Measurements from ENCODE around the gene TRIM10.

The TRIM10 gene

GRCh38 chr6:30113003-30113759, 47.8 kb downstream of the TRIM10 start, which contains the start of gene TRIM31:
TRIM31 (minus strand) TSS chr6:30113090; CDS start chr6:30112805, 285 bp downstream.
- Histone ChIP-seq H3K9me3 (replicated peaks in 1 of 11) (no peaks in the 10 kb centered on the region), H3K4me2 (0 out of 22 replicates have a peak within 1 kb of the TSS, but pooled peaks of 1 of the 11 experiments have one; percentile 5)
- TF ChIP-seq Cebpa-rat (IDR thresholded peaks at IDR 0.05) = no peak

GRCh38 chr6:30112402-30112994, 48.5 kb downstream of the TRIM10 start:
- no peak overlapping the region for H3K4me2 ChIP-seq
- no peak for TF ChIP-seq Cebpa-rat (IDR thresholded peaks at IDR 0.05)
- peaks cover 3 to 21% (median 15%) of the 10 kb centered on the region in 11 experiments; a peak in 19 of 22 replicates for H3K27me3 ChIP-seq
- no peak overlapping the region for H3K9ac ChIP-seq
- peaks cover 0 to 38% (median 19%) of the 10 kb centered on the region in 10 experiments; a peak in 16 of 20 replicates for H3K4me1 ChIP-seq
- H3K36me3 ChIP-seq = no peaks in the 10 kb centered on the region
- H4K20me1 ChIP-seq = no peaks in the 10 kb centered on the region
- H3K27ac ChIP-seq = no peak overlapping the region
- H3K4me3 ChIP-seq = no peak overlapping the region
- no peaks in the 10 kb centered on the region for H3K9me3 ChIP-seq (replicated peaks in 1 of 11)

More at GRCh38 chr6:30113003-30113759, 47.8 kb downstream of the TRIM10 start, which contains the start of gene TRIM31:
- no peak within 1 kb of the TSS for H3K4me3 ChIP-seq
- peaks cover 0 to 39% (median 19%) of the 10 kb centered on the region in 10 experiments; a peak in 15 of 20 replicates for H3K4me1 ChIP-seq
- H3K27ac ChIP-seq = no peak within 1 kb of the TSS
- no peak within 1 kb of the TSS for H3K9ac ChIP-seq
- no peaks in the 10 kb centered on the region for H3K36me3 ChIP-seq
- H3K27me3 ChIP-seq = peaks cover 3 to 21% (median 15%) of the 10 kb centered on the region in 11 experiments; a peak in 19 of 22 replicates
- H4K20me1 ChIP-seq = no peaks in the 10 kb centered on the region

- peaks cover 0 to 26% (median 18%) of the 10 kb centered on the region in 10 experiments; a peak in 16 of 20 replicates for H3K4me1 ChIP-seq
- H3K36me3 ChIP-seq = no peaks in the 10 kb centered on the region
- peak overlapping the region in 7 of 11 experiments; percentile 51 to 73 (median 57); a peak in 9 of 22 replicates for H3K4me2 ChIP-seq
- H3K27me3 ChIP-seq = peaks cover 3 to 21% (median 15%) of the 10 kb centered on the region in 11 experiments; a peak in 19 of 22 replicates
- no peaks in the 10 kb centered on the region for H4K20me1 ChIP-seq
- H3K9me3 ChIP-seq (replicated peaks in 1 of 11) = no peaks in the 10 kb centered on the region
- TF ChIP-seq Cebpa-rat (IDR thresholded peaks at IDR 0.05) = no peak
- no peak overlapping the region for H3K27ac ChIP-seq
- no peak overlapping the region for H3K4me3 ChIP-seq
- no peak overlapping the region for H3K9ac ChIP-seq
Observed at GRCh38 chr6:30111266-30111856, 49.6 kb downstream of the TRIM10 start.

GRCh38 chr6:30104661-30105060, 56.4 kb downstream of the TRIM10 start:
- H3K27ac ChIP-seq = no peak overlapping the region
- H3K36me3 ChIP-seq = no peaks in the 10 kb centered on the region
- peaks cover 0 to 10% (median 0%) of the 10 kb centered on the region in 11 experiments; a peak in 1 of 22 replicates for H4K20me1 ChIP-seq
- H3K27me3 ChIP-seq = peaks cover 31 to 42% (median 36%) of the 10 kb centered on the region in 11 experiments
- peaks cover 29 to 53% (median 44%) of the 10 kb centered on the region in 10 experiments for H3K4me1 ChIP-seq
- TF ChIP-seq Cebpa-rat (IDR thresholded peaks at IDR 0.05) = no peak
- H3K4me2 ChIP-seq = no peak overlapping the region
- H3K4me3 ChIP-seq = no peak overlapping the region
- H3K9me3 ChIP-seq (replicated peaks in 1 of 11) = no peaks in the 10 kb centered on the region
- H3K9ac ChIP-seq = no peak overlapping the region

GRCh38 chr6:30103872-30104179, 57.2 kb downstream of the TRIM10 start:
- Histone ChIP-seq H3K4me1 (peaks cover 29 to 51% (median 44%) of the 10 kb centered on the region in 10 experiments), H3K9ac (peak overlapping the region in 2 of 11 experiments; percentile 41 to 58; a peak in 3 of 22 replicates), H3K9me3 (replicated peaks in 1 of 11) (no peaks in the 10 kb centered on the region), H3K27ac (no peak overlapping the region), H3K4me3 (peak overlapping the region; percentile 42 to 67 (median 55); a peak in 16 of 20 replicates), H3K36me3 (no peaks in the 10 kb centered on the region), H4K20me1 (peaks cover 0 to 10% (median 0%) of the 10 kb centered on the region in 11 experiments; a peak in 1 of 22 replicates), H3K4me2 (peak overlapping the region; percentile 87 to 100 (median 96)), H3K27me3 (peaks cover 40 to 50% (median 44%) of the 10 kb centered on the region in 11 experiments)
- no peak for TF ChIP-seq Cebpa-rat (IDR thresholded peaks at IDR 0.05)

- Histone ChIP-seq H3K9ac (peak overlapping the region in 10 of 11 experiments; percentile 41 to 61 (median 50); a peak in 18 of 22 replicates), H3K4me2 (peak overlapping the region; percentile 87 to 100 (median 96)), H3K4me3 (peak overlapping the region; percentile 42 to 67 (median 55)), H4K20me1 (peaks cover 0 to 10% (median 0%) of the 10 kb centered on the region in 11 experiments; a peak in 1 of 22 replicates), H3K36me3 (no peaks in the 10 kb centered on the region), H3K4me1 (peaks cover 29 to 46% (median 44%) of the 10 kb centered on the region in 10 experiments), H3K27ac (peak overlapping the region in 3 of 11 experiments; percentile 10 to 22 (median 17); a peak in 3 of 22 replicates), H3K27me3 (peaks cover 46 to 56% (median 50%) of the 10 kb centered on the region in 11 experiments), H3K9me3 (replicated peaks in 1 of 11) (no peaks in the 10 kb centered on the region)
- no peak for TF ChIP-seq Cebpa-rat (IDR thresholded peaks at IDR 0.05)
Observed at GRCh38 chr6:30102970-30103871, 57.8 kb downstream of the TRIM10 start.

- Histone ChIP-seq H3K27ac (peak overlapping the region in 9 of 11 experiments; percentile 10 to 55 (median 39); a peak in 13 of 22 replicates), H3K36me3 (no peaks in the 10 kb centered on the region), H3K4me3 (peak overlapping the region; percentile 51 to 68 (median 57)), H3K9ac (peak overlapping the region; percentile 16 to 67 (median 55); a peak in 21 of 22 replicates), H3K27me3 (peaks cover 51 to 63% (median 57%) of the 10 kb centered on the region in 11 experiments), H3K4me2 (peak overlapping the region; percentile 87 to 100 (median 96)), H3K4me1 (peaks cover 29 to 41% (median 38%) of the 10 kb centered on the region in 10 experiments), H3K9me3 (replicated peaks in 1 of 11) (no peaks in the 10 kb centered on the region), H4K20me1 (peaks cover 0 to 10% (median 0%) of the 10 kb centered on the region in 11 experiments; a peak in 1 of 22 replicates)
- TF ChIP-seq Cebpa-rat (IDR thresholded peaks at IDR 0.05) = no peak
Observed at GRCh38 chr6:30102414-30102969, 58.5 kb downstream of the TRIM10 start.

Data from BLaER1 treated with 17β-estradiol and CSF1 and Interleukin-3, amounts not matched to agents 10 nM and 100 nM (cell line).